ENCODE data around the gene BRS3. TPM values are rescaled to one million over a fixed set of nuclear protein-coding genes. Genes with fewer than 3 reads are reported as not detected.

The BRS3 gene
- total RNA-seq, 2 experiments from 2014 or later = not detected

DNA sequence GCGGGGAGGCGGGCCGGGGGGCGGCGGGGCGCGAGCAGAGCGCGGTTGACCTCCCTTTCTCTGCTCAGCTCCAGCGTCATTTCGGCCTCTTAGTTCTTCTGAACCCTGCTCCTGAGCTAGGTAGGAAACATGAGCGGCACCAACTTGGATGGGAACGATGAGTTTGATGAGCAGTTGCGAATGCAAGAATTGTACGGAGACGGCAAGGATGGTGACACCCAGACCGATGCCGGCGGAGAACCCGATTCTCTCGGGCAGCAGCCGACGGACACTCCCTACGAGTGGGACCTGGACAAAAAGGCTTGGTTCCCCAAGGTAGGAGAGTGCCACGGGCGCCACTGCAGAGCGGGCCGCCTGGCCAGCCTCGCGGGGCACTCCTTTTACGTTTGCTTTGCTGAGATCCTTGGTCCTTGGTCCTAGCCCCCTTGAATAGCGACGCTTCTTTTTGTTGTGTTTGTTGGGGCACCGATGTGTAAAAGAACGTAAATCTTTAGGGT lies 9.9 kb downstream of the BRS3 start, which contains the start of gene HTATSF1:
Gene HTATSF1, plus strand, starts transcription at position 37 of the 497 bp plus-strand sequence. Its CDS starts 93 bp downstream, at position 130.
- Histone ChIP-seq H2AFZ (ENCODE audit: low read length) (peak within 1 kb of the TSS; percentile 94), H3K9me2 (ENCODE audit: insufficient read depth, low read length) (no peaks in the 10 kb centered on the region), H3K9me3 (ENCODE audit: low read length) (no peaks in the 10 kb centered on the region), H3K4me1 (ENCODE audit: insufficient read depth, low read length, poor library complexity, severe bottlenecking) (peaks cover 18% of the 10 kb centered on the region), H3K79me2 (ENCODE audit: insufficient read depth, low read depth, low read length) (peaks cover 33% of the 10 kb centered on the region), H3K4me2 (ENCODE audit: low read length) (peak within 1 kb of the TSS; percentile 90), H4K20me1 (ENCODE audit: insufficient read depth, low read length) (no peaks in the 10 kb centered on the region), H3K4me3 (ENCODE audit: low read depth, low read length, poor library complexity, severe bottlenecking) (peak within 1 kb of the TSS; percentile 92), H3K36me3 (ENCODE audit: insufficient read depth, low read length) (peaks cover 35% of the 10 kb centered on the region), H3K27ac (ENCODE audit: low read depth, low read length, poor library complexity, severe bottlenecking) (peak within 1 kb of the TSS; percentile 90)
- BruUV-seq (replicated peaks) = no TSS peak
- intact Hi-C loops (cut with micrococcal nuclease; ENCODE audit: unreplicated experiment) = loop anchor here (5.0 to 10.0 kb wide), 4 partner anchors 223 to 525 kb away; partner anchors contain the start of genes ARHGEF6 and MMGT1
- no peak for DNase-seq (ENCODE audit: low spot score)
- CTCF ChIA-PET (ENCODE audit: unreplicated experiment) = no interaction called here
- POLR2A ChIA-PET = interaction anchor here (0.6 to 1.6 kb wide), 2 partner anchors 17 to 1705 kb away, joined by 3 read pairs; no protein-coding TSS in a partner anchor
- TF ChIP-seq, protein P1, sequence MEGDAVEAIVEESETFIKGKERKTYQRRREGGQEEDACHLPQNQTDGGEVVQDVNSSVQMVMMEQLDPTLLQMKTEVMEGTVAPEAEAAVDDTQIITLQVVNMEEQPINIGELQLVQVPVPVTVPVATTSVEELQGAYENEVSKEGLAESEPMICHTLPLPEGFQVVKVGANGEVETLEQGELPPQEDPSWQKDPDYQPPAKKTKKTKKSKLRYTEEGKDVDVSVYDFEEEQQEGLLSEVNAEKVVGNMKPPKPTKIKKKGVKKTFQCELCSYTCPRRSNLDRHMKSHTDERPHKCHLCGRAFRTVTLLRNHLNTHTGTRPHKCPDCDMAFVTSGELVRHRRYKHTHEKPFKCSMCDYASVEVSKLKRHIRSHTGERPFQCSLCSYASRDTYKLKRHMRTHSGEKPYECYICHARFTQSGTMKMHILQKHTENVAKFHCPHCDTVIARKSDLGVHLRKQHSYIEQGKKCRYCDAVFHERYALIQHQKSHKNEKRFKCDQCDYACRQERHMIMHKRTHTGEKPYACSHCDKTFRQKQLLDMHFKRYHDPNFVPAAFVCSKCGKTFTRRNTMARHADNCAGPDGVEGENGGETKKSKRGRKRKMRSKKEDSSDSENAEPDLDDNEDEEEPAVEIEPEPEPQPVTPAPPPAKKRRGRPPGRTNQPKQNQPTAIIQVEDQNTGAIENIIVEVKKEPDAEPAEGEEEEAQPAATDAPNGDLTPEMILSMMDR (conservative IDR thresholded peaks at IDR 0.05; ENCODE audit: low read length) = no peak
- no peak for TF ChIP-seq EZH2phosphoT487 (IDR thresholded peaks at IDR 0.05; ENCODE audit: borderline replicate concordance, low read depth, low read length)

DNA sequence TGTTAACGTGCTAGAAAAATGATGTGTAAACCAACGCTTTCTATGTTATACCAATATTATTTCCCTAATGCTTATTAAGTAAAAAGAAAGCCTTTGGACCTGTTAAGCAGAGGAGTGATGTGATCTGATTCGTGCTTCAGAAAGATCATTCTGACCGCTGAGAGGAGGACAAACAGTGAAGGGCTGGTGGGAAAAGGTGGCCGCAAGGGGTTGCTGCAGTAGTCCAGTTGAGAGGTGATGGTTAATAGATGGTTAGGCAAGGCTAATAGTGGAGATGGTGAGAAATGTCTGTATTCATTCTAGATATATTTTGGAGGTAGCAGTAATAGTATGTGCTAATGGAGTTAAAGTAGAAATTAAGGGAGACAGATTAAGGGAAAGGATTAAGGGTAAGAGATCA lies 31.3 kb downstream of the BRS3 start:
- H3K27ac ChIP-seq (ENCODE audit: low read depth, low read length, poor library complexity, severe bottlenecking) = no peak overlapping the region
- no peak overlapping the region for H3K4me3 ChIP-seq (ENCODE audit: low read depth, low read length, poor library complexity, severe bottlenecking)
- no peak for DNase-seq (ENCODE audit: low spot score)
- no peaks in the 10 kb centered on the region for H3K79me2 ChIP-seq (ENCODE audit: insufficient read depth, low read depth, low read length)
- H3K36me3 ChIP-seq (ENCODE audit: insufficient read depth, low read length) = no peaks in the 10 kb centered on the region
- ChIA-PET CTCF (ENCODE audit: unreplicated experiment) (no interaction called here), POLR2A (no interaction called here)
- BruUV-seq (replicated peaks) = no TSS peak
- H3K9me2 ChIP-seq (ENCODE audit: insufficient read depth, low read length) = no peaks in the 10 kb centered on the region
- intact Hi-C loops (cut with micrococcal nuclease; ENCODE audit: unreplicated experiment) = loop anchor here (10.0 kb wide), 1 partner anchor 176 kb away; no protein-coding TSS in a partner anchor
- no peaks in the 10 kb centered on the region for H3K4me1 ChIP-seq (ENCODE audit: insufficient read depth, low read length, poor library complexity, severe bottlenecking)
- no peaks in the 10 kb centered on the region for H4K20me1 ChIP-seq (ENCODE audit: insufficient read depth, low read length)
- no peak overlapping the region for H2AFZ ChIP-seq (ENCODE audit: low read length)
- H3K4me2 ChIP-seq (ENCODE audit: low read length) = no peak overlapping the region
- TF ChIP-seq, protein P1 (conservative IDR thresholded peaks at IDR 0.05; ENCODE audit: low read length) = no peak
- TF ChIP-seq EZH2phosphoT487 (IDR thresholded peaks at IDR 0.05; ENCODE audit: borderline replicate concordance, low read depth, low read length) = no peak
- H3K9me3 ChIP-seq (ENCODE audit: low read length) = no peaks in the 10 kb centered on the region

DNA sequence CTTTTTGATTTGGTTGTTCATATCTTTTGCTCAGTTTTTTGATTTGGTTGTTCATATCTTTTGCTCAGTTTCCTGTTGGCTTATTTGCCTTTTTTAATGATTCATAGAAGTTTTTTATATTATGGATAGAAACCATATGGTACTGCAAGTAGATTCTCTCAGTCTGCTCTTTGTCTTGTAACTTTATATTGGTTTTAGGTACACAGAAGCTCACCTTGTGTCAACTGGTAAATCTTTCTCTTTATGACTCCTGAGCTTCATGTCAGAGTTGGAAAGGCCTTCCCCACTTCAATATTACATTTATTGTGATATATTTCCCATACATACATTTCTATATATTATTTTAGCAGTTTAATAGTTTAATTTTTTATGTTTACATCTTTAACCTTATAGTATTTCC lies 36.0 kb downstream of the BRS3 start:
- no peak overlapping the region for H3K27ac ChIP-seq (ENCODE audit: low read depth, low read length, poor library complexity, severe bottlenecking)
- no peak overlapping the region for H3K4me2 ChIP-seq (ENCODE audit: low read length)
- no peaks in the 10 kb centered on the region for H3K9me2 ChIP-seq (ENCODE audit: insufficient read depth, low read length)
- H3K36me3 ChIP-seq (ENCODE audit: insufficient read depth, low read length) = no peaks in the 10 kb centered on the region
- H3K79me2 ChIP-seq (ENCODE audit: insufficient read depth, low read depth, low read length) = no peaks in the 10 kb centered on the region
- no TSS peak for BruUV-seq (replicated peaks)
- H3K9me3 ChIP-seq (ENCODE audit: low read length) = no peaks in the 10 kb centered on the region
- H4K20me1 ChIP-seq (ENCODE audit: insufficient read depth, low read length) = no peaks in the 10 kb centered on the region
- intact Hi-C loops (cut with micrococcal nuclease; ENCODE audit: unreplicated experiment) = no loop called here
- POLR2A ChIA-PET = no interaction called here
- CTCF ChIA-PET (ENCODE audit: unreplicated experiment) = no interaction called here
- H2AFZ ChIP-seq (ENCODE audit: low read length) = no peak overlapping the region
- H3K4me1 ChIP-seq (ENCODE audit: insufficient read depth, low read length, poor library complexity, severe bottlenecking) = no peaks in the 10 kb centered on the region
- no peak for DNase-seq (ENCODE audit: low spot score)
- no peak overlapping the region for H3K4me3 ChIP-seq (ENCODE audit: low read depth, low read length, poor library complexity, severe bottlenecking)
- TF ChIP-seq EZH2phosphoT487 (IDR thresholded peaks at IDR 0.05; ENCODE audit: borderline replicate concordance, low read depth, low read length) = no peak
- TF ChIP-seq, protein P1 (conservative IDR thresholded peaks at IDR 0.05; ENCODE audit: low read length) = no peak
